ENCODE results near the gene RNF103.

RNF103 gene

GRCh38 chr2:86650188-86650587 lies 26.5 kb upstream of the RNF103 start:
- H3K4me3 ChIP-seq (ENCODE audit: control insufficient read depth, low read depth, low read length), result no peak overlapping the region
- DNase-seq (ENCODE audit: low read depth), result no peak
- no peak for TF ChIP-seq CTCF (conservative IDR thresholded peaks at IDR 0.05; ENCODE audit: control insufficient read depth, insufficient read depth, low read depth, low read length)

- TF ChIP-seq CTCF (conservative IDR thresholded peaks at IDR 0.05; ENCODE audit: control insufficient read depth, insufficient read depth, low read depth, low read length), result no peak
- no peak for DNase-seq (ENCODE audit: low read depth)
- H3K4me3 ChIP-seq (ENCODE audit: control insufficient read depth, low read depth, low read length), result no peak overlapping the region
Measured at GRCh38 chr2:86649119-86649947, 25.7 kb upstream of the RNF103 start.

- DNase-seq (ENCODE audit: low read depth), result peak; percentile 3
- H3K4me3 ChIP-seq (ENCODE audit: control insufficient read depth, low read depth, low read length), result no peak overlapping the region
- TF ChIP-seq CTCF (conservative IDR thresholded peaks at IDR 0.05; ENCODE audit: control insufficient read depth, insufficient read depth, low read depth, low read length), result no peak
Measured at GRCh38 chr2:86648681-86649080, 25.0 kb upstream of the RNF103 start.

GRCh38 chr2:86646865-86647264 lies 23.2 kb upstream of the RNF103 start:
- DNase-seq (ENCODE audit: low read depth), result no peak
- H3K4me3 ChIP-seq (ENCODE audit: control insufficient read depth, low read depth, low read length), result no peak overlapping the region
- no peak for TF ChIP-seq CTCF (conservative IDR thresholded peaks at IDR 0.05; ENCODE audit: control insufficient read depth, insufficient read depth, low read depth, low read length)

GRCh38 chr2:86646329-86646728 lies 22.7 kb upstream of the RNF103 start:
- no peak for DNase-seq (ENCODE audit: low read depth)
- no peak overlapping the region for H3K4me3 ChIP-seq (ENCODE audit: control insufficient read depth, low read depth, low read length)
- no peak for TF ChIP-seq CTCF (conservative IDR thresholded peaks at IDR 0.05; ENCODE audit: control insufficient read depth, insufficient read depth, low read depth, low read length)

- no peak overlapping the region for H3K4me3 ChIP-seq (ENCODE audit: control insufficient read depth, low read depth, low read length)
- no peak for TF ChIP-seq CTCF (conservative IDR thresholded peaks at IDR 0.05; ENCODE audit: control insufficient read depth, insufficient read depth, low read depth, low read length)
- no peak for DNase-seq (ENCODE audit: low read depth)
Measured at GRCh38 chr2:86645752-86646151, 22.1 kb upstream of the RNF103 start.

All from fibroblast of mammary gland (primary cell).